CD4-positive, alpha-beta T cell treated with Interleukin-6 at 100 ng/mL for 8 hours (primary cell): ENCODE measurements around the gene APOB.

Experiments
- DNase-seq: peaks from one replicate; pipeline ENCODE4 v3.0.0-alpha.2; 2020; ENCODE audit warnings: mixed read lengths, low spot score

The APOB gene

DNA sequence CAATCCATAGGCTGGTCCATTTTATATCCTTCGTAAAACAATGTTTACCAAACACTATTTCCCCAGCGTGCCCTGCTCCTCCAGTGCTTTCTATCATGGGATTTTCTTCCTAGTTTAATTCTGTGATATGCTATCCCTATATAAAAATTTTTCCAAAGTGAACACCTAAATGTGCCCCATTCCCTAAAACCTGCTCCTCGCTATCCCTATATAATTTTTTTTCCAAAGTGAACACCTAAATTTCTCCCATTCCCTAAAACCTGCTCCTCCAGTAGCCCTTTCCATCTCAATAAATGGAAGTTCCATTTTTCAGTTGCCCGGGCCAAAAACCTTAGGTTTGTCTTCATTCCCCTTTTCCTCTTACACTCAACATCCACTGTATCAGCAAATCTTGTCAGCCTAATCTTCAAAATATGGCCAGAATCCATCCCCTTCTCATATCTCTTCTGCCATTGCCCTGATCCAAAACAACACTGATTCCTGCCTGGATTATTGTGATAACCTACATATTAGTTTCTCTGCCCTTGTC, 26.1 kb downstream of the APOB start:
- no peak for DNase-seq

DNA sequence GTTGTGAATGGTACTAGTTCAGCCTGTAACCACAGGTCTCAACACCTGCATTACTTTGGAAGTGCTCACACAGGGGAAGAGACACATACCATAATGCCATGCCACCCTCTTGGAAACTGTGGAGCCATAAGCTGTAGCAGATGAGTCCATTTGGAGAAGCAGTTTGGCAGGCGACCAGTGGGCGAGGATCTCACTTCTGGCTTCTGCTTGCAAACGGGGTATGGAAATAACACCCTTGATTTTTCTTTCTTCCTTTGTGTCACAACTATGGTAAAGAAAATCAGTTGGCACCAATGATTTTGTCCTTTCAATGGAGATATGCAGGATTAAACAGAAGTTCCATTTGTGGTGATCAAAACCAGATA, 28.6 kb downstream of the APOB start:
- no peak for DNase-seq

DNA sequence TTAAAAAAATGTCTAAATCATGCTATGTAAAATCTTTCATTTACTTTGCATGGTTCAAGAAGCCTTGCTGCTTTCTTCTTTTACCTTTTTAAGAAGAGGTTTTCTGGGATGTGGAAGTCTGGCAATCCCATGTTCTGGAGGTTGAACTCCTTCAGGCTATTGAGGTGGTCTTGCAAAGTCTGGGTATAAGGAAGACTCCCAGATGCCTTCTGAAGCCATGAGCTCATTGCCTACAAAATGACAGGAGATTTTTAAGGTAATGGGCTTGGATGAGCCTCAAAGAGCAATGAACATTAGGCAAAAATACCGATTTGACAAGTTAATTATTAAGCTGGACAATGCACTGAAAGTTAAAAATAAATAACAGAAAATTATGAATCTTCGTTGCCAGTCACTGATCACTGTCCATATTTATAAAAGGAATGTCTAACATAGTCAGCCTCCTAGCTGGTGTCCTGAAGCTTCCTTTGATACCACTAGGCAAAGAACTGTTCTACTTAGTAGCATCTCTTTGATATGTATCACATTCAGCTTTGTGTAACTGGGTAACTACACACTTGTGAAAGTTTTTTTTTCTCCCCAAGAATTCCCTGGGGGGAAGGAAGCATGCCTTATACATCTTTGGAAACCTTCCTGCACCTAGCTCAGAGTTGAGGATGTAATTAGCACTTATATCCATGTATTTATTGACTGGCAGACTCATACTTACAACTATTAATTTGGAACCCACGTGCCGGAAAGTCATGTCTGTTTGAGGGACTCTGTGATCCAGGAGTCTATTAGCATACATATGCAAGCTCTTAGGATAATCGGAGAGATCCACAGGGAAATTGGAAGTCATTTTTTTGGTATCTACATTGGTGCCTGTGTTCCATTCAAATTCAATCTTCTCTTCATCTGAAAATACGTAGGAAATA, 29.3 kb downstream of the APOB start:
- DNase-seq, result no peak

DNA sequence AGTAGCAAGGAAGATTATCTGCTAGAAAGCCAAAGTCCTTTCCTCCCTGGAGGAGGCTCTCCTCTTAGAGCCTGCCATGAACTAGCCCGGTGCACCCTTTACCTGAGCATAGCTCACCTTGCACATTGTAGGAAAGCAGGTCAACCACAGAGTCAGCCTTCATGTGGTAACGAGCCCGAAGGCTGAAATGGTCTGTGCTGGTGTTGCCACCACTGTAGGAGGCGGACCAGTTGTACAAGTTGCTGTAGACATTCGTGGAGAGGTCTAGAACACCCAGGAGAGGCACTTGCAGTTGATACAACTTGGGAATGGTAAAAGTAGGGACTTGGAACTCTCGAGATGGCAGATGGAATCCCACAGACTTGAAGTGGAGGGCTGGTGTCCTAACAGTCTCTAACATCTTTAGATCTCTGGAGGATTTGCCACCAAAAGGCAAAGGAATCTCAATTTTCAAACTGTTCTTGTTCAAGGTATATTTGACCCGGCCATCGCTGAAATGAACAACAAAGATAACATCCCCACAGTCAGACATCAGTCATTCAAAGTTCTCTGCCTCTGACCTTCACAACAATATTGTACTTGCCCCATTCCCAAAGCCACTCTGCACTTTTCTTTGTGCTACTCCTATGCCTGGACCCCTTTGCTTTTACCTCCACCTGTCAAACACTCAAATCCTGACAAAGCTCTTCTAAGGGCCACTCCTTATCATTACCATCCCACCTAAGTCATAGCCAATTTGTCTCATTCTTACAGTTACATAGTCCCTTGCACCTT, 30.6 kb downstream of the APOB start:
- no peak for DNase-seq

DNA sequence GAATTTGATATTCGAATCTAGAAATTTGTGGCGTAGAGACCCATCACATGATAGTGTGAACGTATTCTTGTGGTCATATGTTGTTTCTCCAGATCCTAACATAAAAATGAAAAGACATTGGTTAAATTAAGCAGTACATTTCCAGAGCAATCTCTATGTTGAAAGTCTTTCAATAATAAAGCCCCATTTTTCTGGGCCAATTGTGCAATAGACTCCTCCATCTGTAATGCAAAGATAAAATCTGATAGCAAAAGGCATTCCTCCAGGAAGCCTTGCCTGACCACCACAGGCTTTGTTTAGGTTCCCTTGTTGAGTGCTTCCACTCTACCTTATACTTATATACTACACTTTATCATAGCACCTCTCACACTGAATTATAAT, 31.3 kb downstream of the APOB start:
- DNase-seq, result no peak

DNA sequence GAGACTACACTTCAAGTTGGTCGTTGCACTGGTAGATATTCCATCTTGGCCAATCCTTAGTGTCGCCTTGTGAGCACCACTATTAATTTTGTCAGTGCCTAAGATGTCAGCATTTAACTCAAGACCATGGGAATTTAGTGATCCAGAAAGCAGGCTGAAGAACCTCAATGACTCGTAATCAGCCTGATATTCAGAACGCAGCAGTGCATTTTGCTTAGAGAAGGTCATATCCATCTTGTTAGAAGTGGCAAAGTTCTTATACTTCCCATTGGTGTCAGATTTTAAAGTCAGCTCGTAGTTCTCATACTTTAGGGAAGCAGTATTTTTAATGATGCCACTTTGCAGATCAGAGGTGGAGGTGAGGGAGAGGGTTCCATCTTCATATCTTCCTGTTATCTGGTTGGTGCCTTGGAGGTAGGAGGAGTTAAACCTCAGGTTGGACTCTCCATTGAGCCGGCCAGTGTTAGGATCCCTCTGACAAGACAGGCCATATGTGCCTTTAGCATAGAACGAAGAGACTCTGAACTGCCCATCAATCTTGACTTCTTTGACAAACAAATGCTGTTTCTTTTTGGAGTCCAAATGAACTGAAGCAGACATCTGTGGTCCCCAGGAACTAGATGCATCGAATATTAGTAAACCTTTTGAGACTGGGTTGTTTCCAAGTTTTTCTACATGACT, 31.9 kb downstream of the APOB start:
- DNase-seq, result no peak

DNA sequence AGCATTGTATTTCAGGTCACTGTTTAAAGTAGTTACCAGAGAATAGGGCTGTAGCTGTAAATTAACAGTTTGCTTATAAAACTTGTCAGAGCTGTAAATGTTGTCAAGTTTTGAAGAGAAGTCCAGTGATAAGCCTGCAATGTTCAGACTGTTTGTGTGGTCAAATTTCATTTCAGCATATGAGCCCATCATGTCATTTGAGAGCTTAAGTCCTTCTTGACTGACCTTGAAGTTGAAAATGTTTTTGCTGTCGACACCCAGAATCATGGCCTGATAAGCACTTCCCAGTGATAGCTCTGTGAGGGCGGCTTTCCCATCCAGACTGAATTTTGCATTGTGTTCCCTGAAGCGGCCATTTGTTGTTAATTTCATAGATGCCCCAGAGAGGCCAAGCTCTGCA, 32.4 kb downstream of the APOB start:
- DNase-seq, result no peak

DNA sequence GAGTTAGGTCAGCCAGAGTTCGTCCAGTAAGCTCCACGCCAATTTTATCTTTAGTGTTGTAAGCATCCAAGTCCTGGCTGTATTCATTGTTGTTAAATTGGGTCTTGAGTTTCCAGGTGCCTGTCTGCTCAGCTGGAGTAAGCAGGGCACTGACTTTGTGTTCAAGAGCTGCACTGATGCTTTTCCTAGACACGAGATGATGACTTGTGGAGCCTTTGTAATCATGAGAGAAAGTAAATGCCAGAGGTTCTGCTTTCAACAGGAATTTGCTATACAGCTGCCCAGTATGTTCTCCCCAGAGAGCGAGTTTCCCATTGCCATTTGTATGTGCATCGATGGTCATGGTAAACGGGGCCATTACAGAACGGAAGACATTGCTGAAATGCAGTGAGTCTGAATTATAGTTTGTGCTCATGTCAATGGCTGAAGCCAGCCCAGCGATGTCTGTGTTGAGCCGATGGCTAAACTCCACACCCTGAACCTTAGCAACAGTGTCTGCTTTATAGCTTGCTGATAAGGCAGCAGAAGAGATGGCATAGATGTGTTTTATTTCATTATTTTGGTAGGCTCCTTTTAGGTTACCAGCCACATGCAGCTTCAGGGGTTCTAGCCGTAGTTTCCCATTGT, 32.9 kb downstream of the APOB start:
- no peak for DNase-seq

DNA sequence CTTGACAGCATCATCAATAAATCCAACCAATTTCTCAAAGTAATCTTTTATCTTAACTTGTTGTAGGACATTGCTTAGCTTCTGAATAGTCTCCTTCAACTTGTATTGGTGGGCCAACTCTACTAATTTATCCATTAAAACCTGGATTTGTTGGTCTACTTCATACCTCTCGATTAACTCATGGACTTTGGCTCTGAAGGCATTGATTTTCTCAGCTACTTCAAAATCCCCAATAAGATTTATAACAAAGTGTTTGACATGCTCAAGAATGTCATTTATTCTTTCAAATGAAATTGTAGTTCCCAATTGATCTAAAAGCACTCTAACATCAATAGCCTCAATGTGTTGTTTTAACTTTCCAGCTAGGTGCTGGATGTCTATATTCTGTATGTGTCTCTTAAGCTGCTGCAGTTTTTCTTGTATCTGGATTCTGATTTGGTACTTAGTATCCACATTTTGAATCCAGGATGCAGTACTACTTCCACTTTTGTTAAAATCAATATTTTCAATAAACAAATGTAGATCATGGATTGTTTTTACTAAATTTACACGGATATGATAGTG, 34.1 kb downstream of the APOB start:
- no peak for DNase-seq

DNA sequence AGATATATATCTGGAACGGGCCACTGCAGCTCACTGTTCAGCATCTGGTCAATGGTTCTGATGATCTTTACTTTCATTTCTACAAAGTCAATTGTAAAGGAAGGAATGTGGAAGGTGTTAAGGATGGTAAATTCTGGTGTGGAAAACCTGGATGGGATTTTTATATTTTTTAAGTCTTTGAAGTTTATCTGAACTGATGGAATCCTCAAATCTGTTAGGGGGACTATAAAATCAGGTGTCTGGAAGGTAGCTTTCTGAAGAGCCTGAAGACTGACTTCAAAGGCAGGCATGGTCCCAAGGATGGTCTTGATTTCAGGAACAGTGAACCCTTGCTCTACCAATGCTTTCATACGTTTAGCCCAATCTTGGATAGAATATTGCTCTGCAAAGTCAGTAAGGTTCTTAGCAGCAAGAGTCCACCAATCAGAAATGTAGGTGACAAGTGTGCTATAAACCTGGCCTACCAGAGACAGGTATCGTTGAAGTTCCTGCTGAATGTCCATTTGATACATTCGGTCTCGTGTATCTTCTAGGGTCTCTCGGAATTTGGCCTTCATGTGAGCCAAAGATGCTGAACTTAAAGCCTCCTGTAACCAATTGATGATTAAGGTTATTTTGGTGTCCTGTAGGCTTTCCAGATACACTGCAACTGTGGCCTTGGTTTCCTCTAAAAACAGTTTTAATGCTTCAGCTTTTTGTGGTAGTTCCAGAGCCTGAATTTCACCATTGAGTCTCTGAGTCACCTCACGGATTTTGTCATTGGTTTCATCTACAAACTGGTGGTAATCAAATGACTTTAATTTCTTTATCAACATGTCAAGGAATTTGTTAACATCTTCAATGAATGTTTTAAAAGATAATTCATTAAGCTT, 34.8 kb downstream of the APOB start:
- DNase-seq, result no peak

DNA sequence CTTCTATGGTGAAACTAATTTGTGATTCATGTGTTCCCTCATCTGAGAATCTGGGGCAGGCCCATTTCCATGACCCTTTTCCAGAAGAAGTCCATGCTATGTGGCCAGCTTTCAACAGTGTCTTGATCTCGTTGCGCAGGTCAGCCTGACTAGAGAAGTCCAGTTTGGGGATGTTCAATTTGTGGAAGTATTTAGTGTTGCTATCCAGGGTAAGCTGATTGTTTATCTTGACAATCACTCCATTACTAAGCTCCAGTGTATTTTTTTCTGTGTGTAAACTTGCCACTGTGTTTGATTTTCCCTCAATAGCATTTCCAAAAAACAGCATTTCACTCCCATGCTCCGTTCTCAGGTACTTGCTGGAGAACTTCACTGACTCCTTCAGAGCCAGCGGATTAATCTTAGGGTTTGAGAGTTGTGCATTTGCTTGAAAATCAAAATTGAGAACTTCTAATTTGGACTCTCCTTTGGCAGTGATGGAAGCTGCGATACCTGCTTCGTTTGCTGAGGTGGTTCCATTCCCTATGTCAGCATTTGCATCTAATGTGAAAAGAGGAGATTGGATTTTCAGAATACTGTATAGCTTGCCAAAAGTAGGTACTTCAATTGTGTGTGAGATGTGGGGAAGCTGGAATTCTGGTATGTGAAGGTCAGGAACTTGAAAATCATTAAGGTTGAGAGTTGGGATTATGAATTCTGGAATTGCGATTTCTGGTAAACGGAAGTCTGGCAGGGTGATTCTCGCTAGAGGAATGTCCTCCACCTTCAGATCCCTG, 35.7 kb downstream of the APOB start:
- DNase-seq, result no peak

DNA sequence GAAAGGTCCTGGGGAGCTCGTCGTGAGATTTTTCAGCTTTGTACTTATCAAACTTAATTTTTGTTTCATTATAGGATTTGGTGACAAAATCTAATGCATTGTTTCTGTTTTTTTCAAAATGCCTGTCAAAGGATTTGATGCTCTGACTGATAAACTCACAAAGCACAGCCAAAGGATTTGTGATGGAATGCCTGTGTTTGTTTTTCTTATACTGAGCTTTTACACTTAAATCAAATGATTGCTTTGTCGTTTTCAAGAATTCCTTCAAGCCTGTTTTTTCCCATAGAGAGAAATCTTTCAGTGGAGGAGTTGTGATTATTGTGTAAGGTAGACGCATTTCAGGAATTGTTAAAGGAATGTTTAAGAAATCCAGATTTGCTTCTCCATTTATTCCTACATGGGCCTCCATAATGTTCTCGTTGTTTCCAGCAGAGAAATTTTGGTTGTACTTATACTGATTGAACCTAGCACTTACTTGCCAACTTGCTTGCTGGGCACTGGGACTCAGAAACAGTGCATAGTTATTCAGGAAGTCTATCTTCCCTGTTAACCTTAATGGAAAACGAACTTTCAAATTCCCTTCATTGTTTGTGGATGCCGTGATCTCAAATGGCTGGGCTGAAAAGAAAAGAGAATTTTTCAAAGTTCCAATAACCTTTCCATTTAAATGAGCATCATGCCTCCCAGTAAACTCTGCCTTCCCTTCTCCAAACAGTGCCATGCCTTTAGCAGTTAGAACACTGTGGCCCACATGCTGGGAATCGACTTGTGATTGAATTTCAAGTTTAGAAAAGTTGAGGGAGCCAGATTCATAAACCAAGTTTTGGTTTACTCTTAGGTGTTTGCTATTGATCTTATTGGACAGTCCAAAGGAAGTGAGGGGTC, 36.5 kb downstream of the APOB start:
- DNase-seq, result no peak

DNA sequence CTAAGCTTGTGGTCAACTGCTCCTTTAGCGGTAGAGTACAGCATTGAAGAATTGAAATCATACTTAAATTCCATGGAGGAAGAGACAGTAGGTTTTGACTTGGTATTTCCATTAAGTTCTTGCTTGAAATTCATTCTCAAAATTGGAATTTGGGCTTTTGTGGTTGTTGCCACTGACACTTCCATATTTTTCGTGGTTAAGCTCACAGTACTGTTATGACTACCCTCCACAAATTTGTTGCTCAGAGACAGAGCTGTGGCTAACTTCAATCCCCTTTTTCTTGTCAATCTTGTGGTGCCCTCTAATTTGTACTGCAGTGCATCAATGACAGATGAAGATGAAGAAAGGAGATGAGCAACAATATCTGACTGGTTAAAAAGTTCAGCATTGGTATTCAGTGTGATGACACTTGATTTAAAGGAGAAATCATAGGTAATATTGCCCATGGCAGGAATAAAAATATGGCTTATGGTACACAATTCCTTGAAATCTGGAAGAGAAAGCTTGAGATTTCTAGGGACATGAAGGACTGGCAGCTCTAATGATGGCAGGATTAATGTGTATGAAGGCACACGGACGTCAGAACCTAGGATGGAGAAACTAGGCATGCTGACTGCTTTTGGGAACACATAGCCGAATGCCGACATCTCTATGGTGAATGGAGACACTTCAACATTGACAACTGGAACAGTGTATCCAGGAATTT, 37.3 kb downstream of the APOB start:
- no peak for DNase-seq

DNA sequence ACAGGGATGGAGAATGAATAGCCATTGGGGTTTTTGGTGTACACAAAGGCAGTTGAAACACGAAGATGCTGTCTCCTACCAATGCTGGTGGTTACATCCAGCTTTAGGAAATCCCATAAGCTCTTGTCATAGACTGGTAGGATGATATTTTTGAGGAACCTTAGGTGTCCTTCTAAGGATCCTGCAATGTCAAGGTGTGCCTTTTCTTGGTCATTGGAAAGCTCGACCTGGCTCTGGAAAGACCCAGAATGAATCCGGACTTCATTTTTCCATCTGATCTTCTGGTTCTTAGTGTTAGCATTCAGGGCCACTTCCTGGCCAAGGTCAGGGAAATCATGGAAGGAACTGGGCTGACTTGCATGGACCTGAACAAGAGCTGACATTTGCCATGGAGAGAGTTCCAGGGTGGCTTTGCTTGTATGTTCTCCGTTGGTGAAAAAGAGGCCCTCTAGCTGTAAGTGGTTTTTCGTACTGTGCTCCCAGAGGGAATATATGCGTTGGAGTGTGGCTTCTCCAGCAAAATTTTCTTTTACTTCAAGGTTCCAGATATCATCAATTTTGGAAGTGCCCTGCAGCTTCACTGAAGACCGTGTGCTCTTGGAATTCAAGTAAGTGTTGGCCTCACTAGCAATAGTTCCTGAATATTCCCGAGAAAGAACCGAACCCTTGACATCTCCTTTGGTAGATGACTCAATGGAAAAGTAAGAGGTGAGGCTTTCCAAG, 38.0 kb downstream of the APOB start:
- DNase-seq, result no peak

DNA sequence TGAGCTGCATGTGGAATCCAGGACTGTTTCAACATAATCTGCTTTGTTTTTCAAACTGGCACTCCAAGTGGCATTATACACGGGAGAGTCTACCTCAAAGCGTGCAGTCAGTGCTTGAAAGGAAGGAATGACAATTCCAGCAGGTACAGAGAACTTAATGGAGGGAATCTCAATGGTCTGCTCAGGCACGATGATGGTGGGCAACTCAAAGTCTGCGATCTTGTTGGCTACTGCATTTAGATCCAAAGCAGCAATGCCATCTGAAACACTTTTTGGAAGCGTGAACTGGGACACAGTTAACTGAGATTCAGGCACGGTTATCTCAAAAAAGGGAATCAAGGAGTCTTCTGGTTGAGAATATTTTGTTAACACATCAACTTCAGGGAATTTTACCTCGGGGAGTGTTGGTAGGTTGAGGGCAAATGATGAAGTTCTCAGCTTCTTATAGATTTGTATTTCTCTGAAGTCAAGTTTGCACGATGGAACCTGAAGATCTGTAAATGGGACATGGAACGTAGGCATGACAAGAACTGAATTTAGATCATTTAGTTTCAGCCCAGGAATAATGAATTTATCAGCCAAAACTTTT, 38.7 kb downstream of the APOB start:
- no peak for DNase-seq

DNA sequence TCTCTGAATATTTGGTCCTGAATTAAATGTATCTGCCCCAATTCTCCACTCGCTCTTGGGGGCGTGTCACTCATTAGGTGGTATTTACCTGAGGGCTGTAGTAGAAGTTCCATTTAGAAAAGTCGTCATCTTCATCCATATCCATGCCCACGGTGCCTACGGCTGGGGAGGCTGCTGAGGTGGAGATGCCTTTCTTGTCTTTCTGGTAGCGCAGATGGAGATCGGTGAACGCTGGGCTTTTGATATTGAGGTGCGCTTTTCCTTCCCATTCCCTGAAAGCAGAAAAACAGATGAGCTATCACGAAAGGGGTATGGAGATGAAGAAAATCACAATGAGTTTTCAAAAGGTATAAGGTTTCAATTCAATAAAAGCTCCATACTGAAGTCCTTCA, 39.7 kb downstream of the APOB start:
- DNase-seq, result no peak

DNA sequence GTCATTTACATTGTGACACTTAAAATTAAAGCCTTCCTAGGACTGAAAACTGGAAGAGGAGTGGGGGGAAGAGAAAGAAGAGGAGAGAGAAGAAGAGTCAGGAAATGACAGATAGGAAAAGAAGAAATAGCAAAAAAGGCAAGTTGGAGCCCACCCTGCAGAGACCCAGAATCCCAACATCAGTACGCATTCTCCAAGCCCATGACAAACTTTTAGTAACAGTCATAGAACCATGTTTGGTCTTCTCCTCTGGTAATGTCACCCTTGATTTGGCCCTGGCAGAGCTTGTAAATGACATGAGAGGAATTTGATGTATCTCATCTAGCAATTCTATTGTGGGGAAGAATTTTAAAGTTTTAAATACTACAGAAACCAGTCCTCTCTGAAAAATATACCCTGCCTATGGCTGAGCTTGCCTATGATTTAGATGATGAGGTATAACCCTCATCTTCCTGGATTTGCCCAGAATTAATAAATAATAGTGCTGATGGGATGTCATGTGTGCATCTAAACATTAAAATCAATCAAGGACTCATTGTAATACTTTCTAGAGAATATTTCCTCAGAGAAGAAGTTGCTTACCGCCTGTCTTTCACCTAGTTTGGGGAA, 40.2 kb downstream of the APOB start:
- no peak for DNase-seq
